ENCODE results near the gene TOMM20L. TPM values are rescaled to one million over a fixed set of nuclear protein-coding genes. Genes with fewer than 3 reads are reported as not detected.

The TOMM20L gene
- total and polyA plus RNA-seq, 2 of the 8 experiments (the other 6 are each of a cell fraction or from before 2014, with no cell fraction given): not detected

GRCh38 chr14:58426670-58427280, 31.0 kb downstream of the TOMM20L start (continued):
- TF ChIP-seq E2F6 (IDR thresholded peaks at IDR 0.05) (peak; percentile 81), TBP (IDR thresholded peaks at IDR 0.05; ENCODE audit: low read depth, low read length) (peak; percentile 58; the same call in 1 of the 2 replicates), POLR2AphosphoS5 (IDR thresholded peaks at IDR 0.05; ENCODE audit: low read depth, low read length) (0 out of 2 replicates have a peak, but pooled peaks have one; percentile 54), RFX5 (IDR thresholded peaks at IDR 0.05; ENCODE audit: borderline replicate concordance, low read depth, low read length) (no peak), RNF2 (IDR thresholded peaks at IDR 0.05; ENCODE audit: borderline replicate concordance, low read depth, low read length, missing control alignments, poor library complexity, severe bottlenecking) (no peak), KDM1A (IDR thresholded peaks at IDR 0.05; ENCODE audit: borderline replicate concordance, low read length) (no peak), CTBP2 (IDR thresholded peaks at IDR 0.05; ENCODE audit: borderline replicate concordance, insufficient read depth, insufficient read length, low read length) (peak; percentile 10), RAD21 (IDR thresholded peaks at IDR 0.05 in 1 of 2, conservative IDR thresholded peaks at IDR 0.05 in 1 of 2; ENCODE audit: low read depth in 2 of 2, low read length in 2 of 2) (no peak), SUZ12 (IDR thresholded peaks at IDR 0.05; ENCODE audit: low read length) (no peak), EZH2 (IDR thresholded peaks at IDR 0.05; ENCODE audit: low read depth, low read length, severe bottlenecking) (no peak), ASH2L (IDR thresholded peaks at IDR 0.05; ENCODE audit: low read length) (peak; percentile 74), POLR2A (IDR thresholded peaks at IDR 0.05; ENCODE audit: control extremely low read depth in 1 of 2, low read depth in 2 of 2, low read length in 2 of 2) (0 out of 3 replicates have a peak, but pooled peaks of 1 of the 2 experiments have one; percentile 14), TAF7 (optimal IDR thresholded peaks at IDR 0.05; ENCODE audit: borderline replicate concordance, low read depth, low read length) (peak; percentile 46), NRF1 (IDR thresholded peaks at IDR 0.05; ENCODE audit: low read depth, low read length) (no peak), KDM4A (IDR thresholded peaks at IDR 0.05; ENCODE audit: low read depth, low read length, severe bottlenecking) (peak; percentile 55), ZNF274 (IDR thresholded peaks at IDR 0.05; ENCODE audit: borderline replicate concordance, extremely low read depth, low read length) (no peak), SRF (IDR thresholded peaks at IDR 0.05; ENCODE audit: low read depth, low read length) (no peak), GTF2F1 (IDR thresholded peaks at IDR 0.05; ENCODE audit: borderline replicate concordance, low read depth, low read length) (no peak), USF2 (IDR thresholded peaks at IDR 0.05; ENCODE audit: low read length) (peak; percentile 40; the same call in 1 of the 2 replicates), SAP30 (IDR thresholded peaks at IDR 0.05; ENCODE audit: insufficient read depth, insufficient replicate concordance, low read length) (peak; percentile 97), MAX (IDR thresholded peaks at IDR 0.05) (peak; percentile 97)
